Natural killer cell (primary cell): Measurements from ENCODE around the gene BMP10. TPM values are rescaled to one million over a fixed set of nuclear protein-coding genes. Genes with fewer than 3 reads are reported as not detected.

ENCODE experiments used
- ATAC-seq, 3 donors: fragments of 150-1000 bp in 2 of 3; fragments of 200-7000 bp in 1 of 3; cut with Tn5 transposase; 1 replicate in 1 of 3; 2 replicates in 2 of 3; pipeline ENCODE4 v1.10.0; 2021; ENCODE audit warnings: mild to moderate bottlenecking in 2 of 3, moderate library complexity in 2 of 3
- DNase-seq, 2 donors: peaks; one replicate each; pipeline versions ENCODE4 v3.0.0 to v3.0.0-alpha.2; 2013 to 2021; ENCODE audit warnings: mixed read lengths in 1 of 2
- H3K27ac ChIP-seq: one replicate; pipeline ENCODE4 v1.5.1; 2013; ENCODE audit warnings: mild to moderate bottlenecking, low read length
- H3K27me3 ChIP-seq: one replicate; pipeline ENCODE4 v1.6.1; 2013; ENCODE audit warnings: low read length; ENCODE audit not compliant: control insufficient read depth, insufficient read depth
- H3K36me3 ChIP-seq: one replicate; pipeline ENCODE4 v1.6.1; 2013; ENCODE audit warnings: low read length; ENCODE audit not compliant: control insufficient read depth, insufficient read depth
- H3K4me1 ChIP-seq: one replicate; pipeline ENCODE4 v1.6.1; 2013; ENCODE audit warnings: low read length; ENCODE audit not compliant: control insufficient read depth, insufficient read depth
- H3K4me3 ChIP-seq: one replicate; pipeline ENCODE4 v1.5.1; 2013; ENCODE audit warnings: low read length
- H3K9me3 ChIP-seq: one replicate; pipeline ENCODE4 v1.6.1; 2013; ENCODE audit warnings: low read length; ENCODE audit not compliant: control insufficient read depth, insufficient read depth
- H3K27ac Mint-ChIP-seq, 2 donors: one replicate each; pipeline ENCODE4 v1.8.0; 2022; ENCODE audit warnings: mild to moderate bottlenecking in 2 of 2, mixed read lengths in 2 of 2, moderate library complexity in 1 of 2
- H3K27me3 Mint-ChIP-seq, 2 donors: one replicate each; pipeline ENCODE4 v1.8.0; 2022; ENCODE audit warnings: low read depth in 2 of 2, mixed read lengths in 2 of 2
- H3K36me3 Mint-ChIP-seq: one replicate; pipeline ENCODE4 v1.8.0; 2022; ENCODE audit warnings: mixed read lengths
- H3K4me1 Mint-ChIP-seq, 2 donors: one replicate each; pipeline ENCODE4 v1.8.0; 2022; ENCODE audit warnings: mixed read lengths in 2 of 2
- H3K4me3 Mint-ChIP-seq: one replicate; pipeline ENCODE4 v1.8.0; 2022; ENCODE audit warnings: mild to moderate bottlenecking, moderate library complexity, mixed read lengths
- H3K9me3 Mint-ChIP-seq, 2 donors: one replicate each; pipeline ENCODE4 v1.8.0; 2022; ENCODE audit warnings: mixed read lengths in 2 of 2
- CTCF ChIP-seq: fragments of 200-600 bp; IDR thresholded peaks from one replicate; pipeline ENCODE4 v1.8.0; 2022; ENCODE audit warnings: antibody characterized with exemption
- WGBS: methylation state at CpG from one replicate; pipeline ENCODE4 v1.1.7; 2013; ENCODE audit warnings: missing lambda C conversion rate; ENCODE audit not compliant: insufficient coverage; 5-methylcytosine and 5-hydroxymethylcytosine counted together
- intact Hi-C: fragments of 100-400 bp; cut with micrococcal nuclease; formaldehyde crosslinking; loops from one replicate; pipeline ENCODE4 v1.14.2; 2022
- total RNA-seq, 4 donors: library from RNA; stranded (reverse); fragments of 120-200 nt in 1 of 4; gene quantifications; one replicate each; pipeline versions ENCODE4 v1.2.3 to v1.2.4, GENCODE V29; 2013 to 2022

Gene BMP10
- total RNA-seq, 3 donors from 2014 or later (not counting 1 experiment from before 2014, with no cell fraction given), result not detected

GRCh38 chr2:68917034-68917718, 46.0 kb upstream of the BMP10 start:
- H3K36me3 Mint-ChIP-seq, result no peaks in the 10 kb centered on the region

GRCh38 chr2:68916226-68916625, 45.0 kb upstream of the BMP10 start:
- H3K27ac ChIP-seq, result no peak overlapping the region
- H3K27me3 Mint-ChIP-seq, result no peaks in the 10 kb centered on the region

More at GRCh38 chr2:68917034-68917718, 46.0 kb upstream of the BMP10 start:
- no peak overlapping the region for H3K4me3 Mint-ChIP-seq
- H3K27ac Mint-ChIP-seq, result no peak overlapping the region
- Histone ChIP-seq H3K4me1 (peaks cover 13% of the 10 kb centered on the region), H3K27me3 (no peaks in the 10 kb centered on the region), H3K36me3 (no peaks in the 10 kb centered on the region), H3K4me3 (no peak overlapping the region), H3K9me3 (no peaks in the 10 kb centered on the region), H3K27ac (no peak overlapping the region)
- 63% methylated on average over 1 of the region's 3 CpGs for WGBS
- TF ChIP-seq CTCF, result no peak
- DNase-seq (no peak), ATAC-seq (no peak)
- no peaks in the 10 kb centered on the region for H3K9me3 Mint-ChIP-seq
- no peaks in the 10 kb centered on the region for H3K4me1 Mint-ChIP-seq
- intact Hi-C loops, result loop anchor here (10.0 kb wide), 1 partner anchor 312 kb away; no protein-coding TSS in a partner anchor
- peaks cover 0 to 5% of the 10 kb centered on the region in 2 donors for H3K27me3 Mint-ChIP-seq

GRCh38 chr2:68915393-68915792, 44.2 kb upstream of the BMP10 start:
- Histone ChIP-seq H3K27me3 (no peaks in the 10 kb centered on the region), H3K9me3 (no peaks in the 10 kb centered on the region), H3K27ac (no peak overlapping the region), H3K4me3 (no peak overlapping the region), H3K36me3 (no peaks in the 10 kb centered on the region), H3K4me1 (peaks cover 21% of the 10 kb centered on the region)
- no peak for TF ChIP-seq CTCF
- Mint-ChIP-seq H3K27me3 (no peaks in the 10 kb centered on the region), H3K4me1 (no peaks in the 10 kb centered on the region), H3K36me3 (no peaks in the 10 kb centered on the region), H3K9me3 (no peaks in the 10 kb centered on the region), H3K4me3 (no peak overlapping the region), H3K27ac (peak overlapping the region; percentile 4 to 10)
- ATAC-seq, result peak in 2 of 3 donors; percentile 41 to 55
- intact Hi-C loops, result loop anchor here (10.0 kb wide), 1 partner anchor 311 kb away; no protein-coding TSS in a partner anchor
- 59% methylated on average over 4 of the region's 4 CpGs for WGBS
- no peak for DNase-seq

More at GRCh38 chr2:68916226-68916625, 45.0 kb upstream of the BMP10 start:
- no peaks in the 10 kb centered on the region for H3K36me3 Mint-ChIP-seq
- H3K4me1 ChIP-seq, result peaks cover 20% of the 10 kb centered on the region
- H3K27me3 ChIP-seq, result no peaks in the 10 kb centered on the region
- ATAC-seq, result no peak
- H3K4me3 ChIP-seq, result no peak overlapping the region
- no peak for TF ChIP-seq CTCF
- H3K9me3 ChIP-seq, result no peaks in the 10 kb centered on the region
- no peaks in the 10 kb centered on the region for H3K4me1 Mint-ChIP-seq
- DNase-seq, result no peak
- H3K9me3 Mint-ChIP-seq, result no peaks in the 10 kb centered on the region
- WGBS, result 91% methylated on average over 1 of the region's 1 CpG
- H3K36me3 ChIP-seq, result no peaks in the 10 kb centered on the region
- H3K27ac Mint-ChIP-seq, result no peak overlapping the region
- intact Hi-C loops, result loop anchor here (10.0 kb wide), 1 partner anchor 311 kb away; no protein-coding TSS in a partner anchor
- H3K4me3 Mint-ChIP-seq, result no peak overlapping the region
